K562 (cell line): ENCODE measurements around the gene NAA80.

Experiments
- BHLHE40 ChIP-seq: IDR thresholded peaks from 2 replicates; pipeline ENCODE4 v1.6.1; 2011; ENCODE audit warnings: low read length, improper control_type of control experiment
- CTCF ChIP-seq, 3 experiments: IDR thresholded peaks in 2 of 3; conservative IDR thresholded peaks in 1 of 3; 2 replicates each; pipeline ENCODE4 v1.5.1; 2011 to 2012; ENCODE audit warnings: low read length in 3 of 3, mild to moderate bottlenecking in 3 of 3, control low read depth in 2 of 3, improper control_type of control experiment in 1 of 3, inconsistent platforms in 1 of 3, low read depth in 1 of 3, mixed read lengths in 1 of 3, moderate library complexity in 1 of 3; ENCODE audit not compliant: insufficient read depth in 2 of 3
- MECOM ChIP-seq: fragments of 250-450 bp; sonication (Bioruptor Pico); IDR thresholded peaks from 2 replicates; pipeline ENCODE4 v1.8.0; 2022; ENCODE audit warnings: inconsistent platforms
- MLX ChIP-seq, 2 experiments: fragments of 450-650 bp in 1 of 2; sonication (generic) in 1 of 2; formaldehyde crosslinking; conservative IDR thresholded peaks; 2 replicates each; pipeline versions ENCODE4 v1.4.0 to v1.8.1; 2020 to 2022; ENCODE audit warnings: mild to moderate bottlenecking in 1 of 2, missing genetic modification reagents in 1 of 2
- REST ChIP-seq, 2 experiments: fragments of 450-650 bp; formaldehyde crosslinking in 1 of 2; IDR thresholded peaks; 2 replicates each; pipeline versions ENCODE4 v1.4.0 to v1.6.1; 2014 to 2020; ENCODE audit warnings: mild to moderate bottlenecking in 2 of 2, borderline replicate concordance in 1 of 2, low read depth in 1 of 2
- TBL1XR1 ChIP-seq, 2 experiments: IDR thresholded peaks; 2 replicates each; pipeline ENCODE4 v1.6.1; 2012; ENCODE audit warnings: improper control_type of control experiment in 2 of 2, low read length in 2 of 2, mild to moderate bottlenecking in 1 of 2
- TFAP4 ChIP-seq: sonication (generic); formaldehyde crosslinking; IDR thresholded peaks from 2 replicates; pipeline ENCODE4 v1.8.0; 2022; ENCODE audit warnings: missing genetic modification reagents, mild to moderate bottlenecking, moderate library complexity, borderline replicate concordance
- ZNF197 ChIP-seq: fragments of 200-800 bp; sonication (Bioruptor generic); IDR thresholded peaks from 2 replicates; pipeline ENCODE4 v1.6.1; 2016; ENCODE audit warnings: low read depth, missing genetic modification characterization, missing compliant biosample characterization
- TF ChIP-seq, protein P1 (sequence below): fragments of 450-650 bp; IDR thresholded peaks from 2 replicates; pipeline ENCODE4 v1.6.1; 2017; ENCODE audit warnings: mild to moderate bottlenecking, moderate library complexity

GRCh38 chr3:50276762-50277101 lies 22.5 kb downstream of the NAA80 start:
- no peak for TF ChIP-seq TFAP4 (CRISPR knock-in tag)
- TF ChIP-seq TBL1XR1 (IDR thresholded peaks at IDR 0.05; ENCODE audit: low read length in 2 of 2), result no peak
- no peak for TF ChIP-seq ZNF197 (CRISPR knock-in tag)
- no peak for TF ChIP-seq CTCF (IDR thresholded peaks at IDR 0.05 in 2 of 3, conservative IDR thresholded peaks at IDR 0.05 in 1 of 3; ENCODE audit: insufficient read depth in 2 of 3, low read depth in 1 of 3, low read length in 3 of 3)
- no peak for TF ChIP-seq MLX (CRISPR knock-in tag; conservative IDR thresholded peaks at IDR 0.05)
- TF ChIP-seq MECOM (CRISPR knock-in tag), result no peak
- TF ChIP-seq, protein P1, sequence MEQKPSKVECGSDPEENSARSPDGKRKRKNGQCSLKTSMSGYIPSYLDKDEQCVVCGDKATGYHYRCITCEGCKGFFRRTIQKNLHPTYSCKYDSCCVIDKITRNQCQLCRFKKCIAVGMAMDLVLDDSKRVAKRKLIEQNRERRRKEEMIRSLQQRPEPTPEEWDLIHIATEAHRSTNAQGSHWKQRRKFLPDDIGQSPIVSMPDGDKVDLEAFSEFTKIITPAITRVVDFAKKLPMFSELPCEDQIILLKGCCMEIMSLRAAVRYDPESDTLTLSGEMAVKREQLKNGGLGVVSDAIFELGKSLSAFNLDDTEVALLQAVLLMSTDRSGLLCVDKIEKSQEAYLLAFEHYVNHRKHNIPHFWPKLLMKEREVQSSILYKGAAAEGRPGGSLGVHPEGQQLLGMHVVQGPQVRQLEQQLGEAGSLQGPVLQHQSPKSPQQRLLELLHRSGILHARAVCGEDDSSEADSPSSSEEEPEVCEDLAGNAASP, result no peak
- TF ChIP-seq REST (IDR thresholded peaks at IDR 0.05; ENCODE audit: borderline replicate concordance), result no peak
- TF ChIP-seq REST (CRISPR knock-in tag; IDR thresholded peaks at IDR 0.05; ENCODE audit: low read depth), result no peak
- TF ChIP-seq BHLHE40, result no peak
